NCI-H345 (cell line): ENCODE data around the gene ULBP3.
"Not testable (repeated sequence)": the region's sequence is repeated elsewhere in the genome, so short reads cannot be mapped to it uniquely, and the experiment has no call there.

Experiments used
- DNase-seq: peaks from one replicate; lab custom pipeline; 2025; lab: John Stamatoyannopoulos, UW

The ULBP3 gene

GRCh38 chr6:150043096-150043495 is 25.8 kb downstream of the ULBP3 start:
- no peak for DNase-seq

GRCh38 chr6:150038202-150039062 is 30.5 kb downstream of the ULBP3 start:
- peak; percentile 27 for DNase-seq

- DNase-seq = no peak
Observed at GRCh38 chr6:150037526-150038201, 31.3 kb downstream of the ULBP3 start.

GRCh38 chr6:150036081-150036480 is 32.8 kb downstream of the ULBP3 start:
- DNase-seq = no peak

GRCh38 chr6:150033207-150033771 is 35.6 kb downstream of the ULBP3 start:
- DNase-seq = no peak

- DNase-seq = no peak
Observed at GRCh38 chr6:150032598-150032997, 36.3 kb downstream of the ULBP3 start.

GRCh38 chr6:150030611-150031010 is 38.3 kb downstream of the ULBP3 start:
- no peak for DNase-seq

- no peak for DNase-seq
Observed at GRCh38 chr6:150029749-150030148, 39.2 kb downstream of the ULBP3 start.

GRCh38 chr6:150029276-150029675 is 39.6 kb downstream of the ULBP3 start:
- DNase-seq = no peak

GRCh38 chr6:150028799-150029198 is 40.1 kb downstream of the ULBP3 start:
- DNase-seq = no peak

GRCh38 chr6:150027806-150028565 is 40.9 kb downstream of the ULBP3 start:
- DNase-seq = no peak

- DNase-seq = no peak
Observed at GRCh38 chr6:150026976-150027805, 41.7 kb downstream of the ULBP3 start.

GRCh38 chr6:150025201-150025917 is 43.6 kb downstream of the ULBP3 start, which contains the start of gene RAET1L:
TSS of gene RAET1L (minus strand) at chr6:150025532. CDS start at chr6:150025471, 61 bp downstream.
- DNase-seq = no peak

- DNase-seq = no peak
Observed at GRCh38 chr6:150024646-150025155, 44.2 kb downstream of the ULBP3 start.

GRCh38 chr6:150024021-150024420 is 44.9 kb downstream of the ULBP3 start:
- not testable (repeated sequence) for DNase-seq

- DNase-seq = not testable (repeated sequence)
Observed at GRCh38 chr6:150021870-150022269, 47.1 kb downstream of the ULBP3 start.

GRCh38 chr6:150018846-150019580 is 49.9 kb downstream of the ULBP3 start:
- no peak for DNase-seq

GRCh38 chr6:150017186-150017521 is 51.8 kb downstream of the ULBP3 start:
- not testable (repeated sequence) for DNase-seq

- peak; percentile 87 for DNase-seq
Observed at GRCh38 chr6:150016324-150017185, 52.4 kb downstream of the ULBP3 start.
